ENCODE results near the gene POU5F1. TPM values are rescaled to one million over a fixed set of nuclear protein-coding genes. Genes with fewer than 3 reads are reported as not detected.
A peak's percentile ranks its signal among the peaks of the same experiment; 100 is the strongest.

POU5F1 gene
- total RNA-seq, 1 donor from 2014 or later = 0.98 TPM

GRCh38 chr6:31210123-31210522, 39.6 kb upstream of the POU5F1 start:
- Histone ChIP-seq H3K4me3 (no peak overlapping the region), H3K4me1 (peaks cover under 1% of the 10 kb centered on the region), H3K9me3 (no peaks in the 10 kb centered on the region), H3K27me3 (no peaks in the 10 kb centered on the region), H3K27ac (no peak overlapping the region), H3K36me3 (no peaks in the 10 kb centered on the region)
- TF ChIP-seq CTCF (IDR thresholded peaks at IDR 0.05) = no peak
- TF ChIP-seq POLR2AphosphoS5 (IDR thresholded peaks at IDR 0.05; ENCODE audit: insufficient read depth in 1 of 2, low read depth in 1 of 2) = no peak
- no peak for TF ChIP-seq POLR2A (IDR thresholded peaks at IDR 0.05)
- DNase-seq (ENCODE audit: extremely low spot score in 2 of 2) = no peak
- intact Hi-C loops (cut with DNase I) = no loop called here

GRCh38 chr6:31209137-31209536, 38.7 kb upstream of the POU5F1 start:
- DNase-seq (ENCODE audit: extremely low spot score in 2 of 2) = no peak
- Histone ChIP-seq H3K4me3 (no peak overlapping the region), H3K27me3 (no peaks in the 10 kb centered on the region), H3K4me1 (peaks cover 5% of the 10 kb centered on the region), H3K27ac (no peak overlapping the region), H3K36me3 (no peaks in the 10 kb centered on the region), H3K9me3 (no peaks in the 10 kb centered on the region)
- intact Hi-C loops (cut with DNase I) = no loop called here
- TF ChIP-seq POLR2AphosphoS5 (IDR thresholded peaks at IDR 0.05; ENCODE audit: insufficient read depth in 1 of 2, low read depth in 1 of 2) = no peak
- TF ChIP-seq CTCF (IDR thresholded peaks at IDR 0.05) = no peak
- TF ChIP-seq POLR2A (IDR thresholded peaks at IDR 0.05) = no peak

- Histone ChIP-seq H3K27ac (no peak overlapping the region), H3K9me3 (no peaks in the 10 kb centered on the region), H3K36me3 (no peaks in the 10 kb centered on the region), H3K27me3 (no peaks in the 10 kb centered on the region), H3K4me1 (peaks cover 9% of the 10 kb centered on the region), H3K4me3 (no peak overlapping the region)
- no peak for TF ChIP-seq POLR2AphosphoS5 (IDR thresholded peaks at IDR 0.05; ENCODE audit: insufficient read depth in 1 of 2, low read depth in 1 of 2)
- no peak for TF ChIP-seq POLR2A (IDR thresholded peaks at IDR 0.05)
- no peak for TF ChIP-seq CTCF (IDR thresholded peaks at IDR 0.05)
- no peak for DNase-seq (ENCODE audit: extremely low spot score in 2 of 2)
- intact Hi-C loops (cut with DNase I) = no loop called here
Observed at GRCh38 chr6:31208506-31208905, 38.0 kb upstream of the POU5F1 start.

- Histone ChIP-seq H3K27me3 (no peaks in the 10 kb centered on the region), H3K27ac (no peak overlapping the region), H3K36me3 (peaks cover 0 to 3% of the 10 kb centered on the region in 2 donors), H3K4me3 (no peak overlapping the region), H3K9me3 (no peaks in the 10 kb centered on the region), H3K4me1 (peaks cover 21% of the 10 kb centered on the region)
- no peak for TF ChIP-seq CTCF (IDR thresholded peaks at IDR 0.05)
- intact Hi-C loops (cut with DNase I) = no loop called here
- no peak for DNase-seq (ENCODE audit: extremely low spot score in 2 of 2)
Observed at GRCh38 chr6:31205638-31206037, 35.2 kb upstream of the POU5F1 start.

GRCh38 chr6:31204751-31205145, 34.3 kb upstream of the POU5F1 start:
- H3K36me3 ChIP-seq = peaks cover 0 to 3% of the 10 kb centered on the region in 2 donors
- H3K9me3 ChIP-seq = no peaks in the 10 kb centered on the region
- TF ChIP-seq CTCF (IDR thresholded peaks at IDR 0.05) = no peak
- no peak for TF ChIP-seq POLR2A (IDR thresholded peaks at IDR 0.05)
- TF ChIP-seq POLR2AphosphoS5 (IDR thresholded peaks at IDR 0.05; ENCODE audit: insufficient read depth in 1 of 2, low read depth in 1 of 2) = no peak
- no peak for DNase-seq (ENCODE audit: extremely low spot score in 2 of 2)
- peak overlapping the region; percentile 80 for H3K27ac ChIP-seq
- H3K4me3 ChIP-seq = no peak overlapping the region
- no peaks in the 10 kb centered on the region for H3K27me3 ChIP-seq
- intact Hi-C loops (cut with DNase I) = no loop called here
- peaks cover 21% of the 10 kb centered on the region for H3K4me1 ChIP-seq
